Thymus (tissue), 11 donors: ENCODE measurements around the gene AP1S3. TPM values are rescaled to one million over a fixed set of nuclear protein-coding genes. Genes with fewer than 3 reads are reported as not detected.

Experiments
- DNase-seq, 9 donors: peaks; one replicate each; pipeline ENCODE4 v3.0.0-alpha.2; 2013; ENCODE audit warnings: low spot score in 9 of 9, low read depth in 6 of 9, missing footprints in 1 of 9
- H3K27ac ChIP-seq, 2 donors: one replicate each; pipeline ENCODE4 v1.5.1; 2013; ENCODE audit warnings: control low read depth in 1 of 2, low read depth in 1 of 2, low read length in 1 of 2, mild to moderate bottlenecking in 1 of 2, moderate library complexity in 1 of 2
- H3K27me3 ChIP-seq, 2 donors: one replicate each; pipeline ENCODE4 v1.5.1; 2013; ENCODE audit warnings: low read length in 1 of 2; ENCODE audit not compliant: control insufficient read depth in 2 of 2, insufficient read depth in 1 of 2
- H3K36me3 ChIP-seq, 2 donors: one replicate each; pipeline ENCODE4 v1.5.1; 2013; ENCODE audit warnings: low read length in 1 of 2, mild to moderate bottlenecking in 1 of 2, moderate library complexity in 1 of 2; ENCODE audit not compliant: control insufficient read depth in 2 of 2, insufficient read depth in 2 of 2
- H3K4me1 ChIP-seq, 2 donors: one replicate each; pipeline ENCODE4 v1.5.1; 2013; ENCODE audit warnings: low read length in 2 of 2; ENCODE audit not compliant: control insufficient read depth in 2 of 2, insufficient read depth in 2 of 2
- H3K4me3 ChIP-seq, 2 donors: one replicate each; pipeline ENCODE4 v1.5.1; 2013; ENCODE audit warnings: low read length in 2 of 2, control low read depth in 1 of 2, mild to moderate bottlenecking in 1 of 2
- H3K9me3 ChIP-seq, 2 donors: one replicate each; pipeline ENCODE4 v1.5.1; 2013; ENCODE audit warnings: low read length in 1 of 2, mild to moderate bottlenecking in 1 of 2; ENCODE audit not compliant: control insufficient read depth in 2 of 2, insufficient read depth in 1 of 2
- WGBS: extraction: QIAGEN DNeasy Blood & Tissue Kit; methylation state at CpG from one replicate; pipeline ENCODE4 v1.1.7; 2013; 5-methylcytosine and 5-hydroxymethylcytosine counted together
- polyA plus RNA-seq: library from polyadenylated mRNA; stranded (reverse); fragments of 200-250 nt; gene quantifications from one replicate; pipeline ENCODE4 v1.2.3, GENCODE V29; 2013
- total RNA-seq: library from RNA; stranded (reverse); fragments of 120-200 nt; gene quantifications from one replicate; pipeline ENCODE4 v1.2.4, GENCODE V29; 2013
- donor health status: healthy.

The AP1S3 gene
- total and polyA plus RNA-seq, 2 donors, result 1.6 to 2.5 TPM

DNA sequence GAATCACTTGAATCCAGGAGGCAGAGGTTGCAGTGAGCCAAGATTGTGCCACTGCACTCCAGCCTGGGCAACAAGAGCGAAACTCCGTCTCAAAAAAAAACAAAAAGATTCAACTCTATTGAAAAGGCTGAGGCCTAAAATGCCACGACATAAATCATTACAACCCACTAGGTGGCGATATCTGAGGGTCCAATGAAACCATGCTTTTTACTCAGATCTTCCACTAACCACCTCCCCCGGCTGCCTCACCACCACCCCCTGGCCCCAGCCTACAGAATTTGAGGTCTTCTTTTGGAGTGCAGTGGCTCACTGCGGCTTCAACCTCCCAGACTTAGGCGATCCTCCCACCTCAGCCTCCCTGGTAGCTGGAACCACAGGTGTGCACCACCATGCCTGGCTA is 57.5 kb downstream of the AP1S3 start:
- Histone ChIP-seq H3K27ac (no peak overlapping the region), H3K4me3 (no peak overlapping the region), H3K36me3 (no peaks in the 10 kb centered on the region), H3K27me3 (no peaks in the 10 kb centered on the region), H3K9me3 (no peaks in the 10 kb centered on the region), H3K4me1 (no peaks in the 10 kb centered on the region)
- DNase-seq, result peak in 5 of 9 donors; percentile 2 to 50 (median 8)
- 90% methylated on average over 7 of the region's 7 CpGs for WGBS

GRCh38 chr2:223774193-223774592 is 63.2 kb downstream of the AP1S3 start:
- H3K36me3 ChIP-seq, result no peaks in the 10 kb centered on the region

DNA sequence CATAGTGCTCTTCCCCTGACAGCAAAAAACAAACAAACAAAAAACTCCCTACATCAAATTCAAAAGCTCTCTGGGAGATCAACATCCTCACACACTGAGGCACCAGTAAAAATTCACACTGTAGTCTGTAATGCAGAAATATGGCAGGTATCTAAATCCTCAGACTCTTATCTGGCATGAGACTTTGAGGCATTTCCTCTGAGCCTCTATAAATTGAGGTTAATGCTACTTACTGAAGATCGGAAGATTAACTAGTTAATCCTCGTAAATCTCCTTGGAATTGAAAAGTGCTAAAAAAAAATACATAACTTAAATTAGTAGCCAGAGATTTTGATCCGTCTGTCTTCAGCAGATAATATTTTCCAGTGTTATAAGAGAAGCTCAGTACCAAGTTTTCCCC is 65.0 kb downstream of the AP1S3 start:
- 97% methylated on average over 3 of the region's 3 CpGs for WGBS

More at GRCh38 chr2:223774193-223774592, 63.2 kb downstream of the AP1S3 start:
- no peaks in the 10 kb centered on the region for H3K4me1 ChIP-seq
- H3K27me3 ChIP-seq, result no peaks in the 10 kb centered on the region
- DNase-seq, result no peak
- 74% methylated on average over 8 of the region's 8 CpGs for WGBS
- no peak overlapping the region for H3K4me3 ChIP-seq
- H3K27ac ChIP-seq, result no peak overlapping the region
- H3K9me3 ChIP-seq, result no peaks in the 10 kb centered on the region

GRCh38 chr2:223771475-223771874 is 65.9 kb downstream of the AP1S3 start:
- Histone ChIP-seq H3K4me1 (no peaks in the 10 kb centered on the region), H3K9me3 (no peaks in the 10 kb centered on the region), H3K27ac (no peak overlapping the region), H3K27me3 (no peaks in the 10 kb centered on the region), H3K36me3 (no peaks in the 10 kb centered on the region), H3K4me3 (no peak overlapping the region)
- 97% methylated on average over 4 of the region's 4 CpGs for WGBS
- no peak for DNase-seq

More for the DNA sequence above, 65.0 kb downstream of the AP1S3 start:
- Histone ChIP-seq H3K9me3 (no peaks in the 10 kb centered on the region), H3K4me3 (no peak overlapping the region), H3K27ac (no peak overlapping the region), H3K27me3 (no peaks in the 10 kb centered on the region), H3K36me3 (no peaks in the 10 kb centered on the region), H3K4me1 (no peaks in the 10 kb centered on the region)
- no peak for DNase-seq

DNA sequence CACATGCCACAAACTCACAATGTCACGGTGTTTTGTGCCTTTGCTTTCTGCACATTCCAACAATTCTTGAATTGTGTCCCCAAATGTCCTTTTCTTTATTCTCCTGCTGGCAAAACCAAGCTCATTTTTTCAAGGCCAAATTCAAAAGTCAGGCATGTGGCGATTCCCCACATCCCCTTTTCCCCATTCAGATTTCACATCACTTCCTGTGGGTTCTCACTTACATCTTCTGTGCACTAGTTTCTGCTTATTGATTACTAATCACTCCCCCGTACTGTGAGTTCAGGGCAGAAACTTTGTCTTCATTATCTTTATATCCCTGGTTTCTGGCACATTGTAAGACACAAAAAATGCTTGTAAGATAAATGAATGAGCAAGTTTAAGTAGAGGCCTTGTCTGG is 69.2 kb downstream of the AP1S3 start:
- no peaks in the 10 kb centered on the region for H3K4me1 ChIP-seq
- H3K4me3 ChIP-seq, result no peak overlapping the region
- WGBS, result 77% methylated on average over 3 of the region's 3 CpGs

DNA sequence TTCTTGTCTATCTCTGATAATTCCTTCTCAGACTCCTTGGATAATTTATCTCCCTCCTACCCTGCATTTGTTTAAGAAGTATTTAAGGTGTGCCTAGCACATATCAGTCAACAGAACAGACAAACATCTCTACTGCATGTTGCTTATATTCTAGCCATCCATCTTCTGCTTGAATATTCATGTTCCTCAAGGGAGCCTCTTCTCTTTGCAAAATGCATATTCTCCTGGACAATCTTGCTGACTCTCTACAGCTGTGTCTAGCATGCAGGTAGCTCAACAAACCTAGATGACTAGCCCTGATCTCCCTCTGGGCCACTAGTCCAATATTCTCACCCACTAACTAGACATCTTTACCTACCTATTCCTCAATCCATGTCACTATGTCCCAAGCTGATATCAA is 70.0 kb downstream of the AP1S3 start:
- H3K27me3 ChIP-seq, result no peaks in the 10 kb centered on the region

More for the DNA sequence above, 69.2 kb downstream of the AP1S3 start:
- no peak for DNase-seq
- Histone ChIP-seq H3K9me3 (no peaks in the 10 kb centered on the region), H3K27ac (no peak overlapping the region), H3K27me3 (no peaks in the 10 kb centered on the region), H3K36me3 (no peaks in the 10 kb centered on the region)

GRCh38 chr2:223765221-223765785 is 72.1 kb downstream of the AP1S3 start:
- DNase-seq, result no peak
- Histone ChIP-seq H3K27ac (no peak overlapping the region), H3K27me3 (no peaks in the 10 kb centered on the region), H3K4me3 (no peak overlapping the region), H3K4me1 (peaks cover 0 to 5% of the 10 kb centered on the region in 2 donors), H3K36me3 (no peaks in the 10 kb centered on the region), H3K9me3 (no peaks in the 10 kb centered on the region)
- 79% methylated on average over 6 of the region's 6 CpGs for WGBS

More for the DNA sequence above, 70.0 kb downstream of the AP1S3 start:
- H3K36me3 ChIP-seq, result no peaks in the 10 kb centered on the region
- no peaks in the 10 kb centered on the region for H3K9me3 ChIP-seq
- no peak overlapping the region for H3K4me3 ChIP-seq
- no peak overlapping the region for H3K27ac ChIP-seq
- DNase-seq, result no peak
- no peaks in the 10 kb centered on the region for H3K4me1 ChIP-seq

GRCh38 chr2:223764796-223765195 is 72.6 kb downstream of the AP1S3 start:
- DNase-seq, result no peak
- H3K36me3 ChIP-seq, result no peaks in the 10 kb centered on the region
- H3K4me3 ChIP-seq, result no peak overlapping the region
- H3K9me3 ChIP-seq, result no peaks in the 10 kb centered on the region
- H3K4me1 ChIP-seq, result peaks cover 0 to 5% of the 10 kb centered on the region in 2 donors
- WGBS, result 96% methylated on average over 1 of the region's 1 CpG
- H3K27me3 ChIP-seq, result no peaks in the 10 kb centered on the region
- no peak overlapping the region for H3K27ac ChIP-seq

GRCh38 chr2:223762853-223763252 is 74.5 kb downstream of the AP1S3 start:
- H3K4me1 ChIP-seq, result peaks cover 0 to 5% of the 10 kb centered on the region in 2 donors
- no peaks in the 10 kb centered on the region for H3K36me3 ChIP-seq
- no peak overlapping the region for H3K27ac ChIP-seq
- no peak for DNase-seq
- no peak overlapping the region for H3K4me3 ChIP-seq
- no peaks in the 10 kb centered on the region for H3K9me3 ChIP-seq
- no peaks in the 10 kb centered on the region for H3K27me3 ChIP-seq
- 100% methylated on average over 1 of the region's 1 CpG for WGBS
